ENCODE results near the gene SEC31B.

The SEC31B gene

DNA sequence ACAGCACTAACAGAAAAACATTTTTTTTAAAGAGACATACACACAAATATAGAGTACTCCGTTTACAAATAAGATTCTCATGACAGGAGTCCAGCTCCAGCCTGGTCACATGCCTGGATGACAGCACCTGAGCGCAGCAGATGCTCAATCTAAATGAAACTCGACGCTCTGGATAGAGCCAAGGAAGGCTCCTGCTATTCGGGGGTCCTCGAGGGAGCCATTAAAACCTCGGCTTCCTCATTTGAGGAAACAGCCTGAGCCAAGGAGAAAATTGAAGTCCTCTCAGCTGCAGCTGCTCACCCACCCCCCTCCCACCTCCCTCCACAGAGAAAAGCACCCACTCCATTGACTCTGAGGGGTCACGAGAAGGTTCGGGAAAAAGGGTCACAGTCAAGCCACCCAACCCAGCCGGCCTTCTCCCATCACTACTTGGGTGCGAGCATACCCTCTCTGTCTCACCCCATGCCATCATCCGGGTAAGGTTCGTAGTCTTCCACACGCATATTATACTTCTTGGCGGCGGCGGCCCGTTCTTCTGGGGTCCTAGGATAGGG, 9.3 kb upstream of the SEC31B start:
- DNase-seq (ENCODE audit: low read depth in 3 of 3, low spot score in 1 of 3): no peak

DNA sequence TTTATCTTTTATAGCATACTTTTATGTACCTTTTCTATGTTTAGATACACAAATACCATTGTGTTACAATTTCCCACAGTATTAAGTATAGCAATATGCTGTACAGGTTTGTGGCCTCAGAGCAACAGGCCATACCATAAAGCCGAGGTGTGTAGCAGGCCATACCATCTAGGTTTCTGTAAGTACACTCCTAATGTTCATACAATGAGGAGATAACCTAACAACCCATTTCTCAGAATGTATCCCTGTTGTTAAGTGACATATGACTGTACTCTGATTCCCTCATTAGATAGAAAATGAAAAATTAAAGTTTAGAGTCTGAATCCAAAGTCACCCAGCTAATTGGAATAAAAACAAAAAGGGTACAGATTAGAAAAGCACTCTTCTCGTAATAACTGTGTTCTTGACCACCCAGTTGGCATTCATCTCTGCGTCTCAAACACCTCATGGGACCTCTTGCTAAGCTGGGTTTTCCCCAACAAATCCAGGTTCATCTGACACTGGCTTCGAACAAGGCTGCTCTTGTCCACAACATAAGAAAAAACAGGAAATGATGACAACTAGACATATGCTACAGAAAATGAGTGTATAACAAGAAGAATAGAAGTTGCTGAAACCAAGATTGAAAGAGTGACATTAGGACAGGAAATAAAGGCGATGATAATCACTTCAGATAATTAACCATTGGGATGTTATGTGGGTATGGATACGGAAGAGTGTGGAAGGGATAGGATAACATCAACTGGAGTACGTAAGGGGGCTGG, 8.6 kb upstream of the SEC31B start:
- no peak for DNase-seq (ENCODE audit: low read depth in 3 of 3, low spot score in 1 of 3)

DNA sequence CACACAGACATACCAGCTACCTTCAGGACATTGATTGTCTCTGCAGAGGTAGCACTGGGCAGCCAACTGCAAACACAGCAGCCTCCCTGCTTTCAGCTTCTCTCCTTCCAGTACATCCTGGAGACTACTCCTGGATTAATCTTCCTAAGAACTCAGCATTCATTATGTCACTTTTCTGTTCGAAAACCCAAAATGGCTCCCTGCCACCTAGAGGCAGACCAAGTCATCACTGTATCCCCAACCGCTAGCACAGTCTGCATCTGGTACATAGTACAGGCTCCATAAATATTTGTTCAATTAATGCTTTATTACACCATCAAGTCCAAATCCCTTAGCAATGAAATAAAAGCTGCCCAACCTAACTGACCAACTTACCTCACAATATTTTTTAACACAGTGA, 5.0 kb upstream of the SEC31B start:
- DNase-seq (ENCODE audit: low read depth in 3 of 3, low spot score in 1 of 3): no peak

DNA sequence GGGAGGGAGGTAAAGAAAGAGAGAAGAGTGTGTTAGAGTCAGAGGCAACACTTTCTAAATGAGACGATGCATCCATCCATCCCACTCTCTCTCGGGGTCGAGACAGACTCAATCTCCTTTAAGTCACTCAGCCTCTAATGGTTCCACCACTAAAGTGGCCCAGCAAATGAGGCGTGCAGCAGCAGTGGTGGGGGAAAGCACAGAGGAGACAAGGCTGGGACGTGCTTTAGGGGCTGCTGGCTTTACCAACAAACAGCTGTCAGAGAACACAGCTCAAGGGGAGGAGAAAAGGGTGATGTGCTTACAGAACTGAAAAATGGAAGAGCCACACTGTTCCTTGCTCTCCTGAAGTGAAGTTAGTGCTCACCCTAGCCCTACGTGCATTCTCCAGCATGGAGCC, 4.5 kb upstream of the SEC31B start:
- DNase-seq (ENCODE audit: low read depth in 3 of 3, low spot score in 1 of 3): no peak

DNA sequence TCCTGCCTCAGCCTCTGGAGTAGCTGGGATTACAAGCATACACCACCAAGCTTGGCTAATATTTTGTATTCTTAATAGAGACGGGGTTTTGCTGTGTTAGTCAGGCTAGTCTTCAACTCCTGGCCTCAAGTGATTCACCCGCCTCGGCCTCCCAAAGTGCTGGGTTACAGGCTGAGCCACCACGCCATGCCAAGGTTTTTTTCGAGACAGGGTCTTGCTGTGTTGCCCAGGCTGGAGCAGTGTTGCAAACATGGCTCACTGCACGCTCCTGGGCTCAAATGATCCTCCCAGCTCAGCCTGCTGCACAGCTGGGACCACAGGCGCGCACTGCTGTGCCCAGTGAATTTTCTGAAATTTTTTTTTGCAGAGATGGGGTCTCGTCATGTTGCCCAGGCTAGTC, 3.3 kb upstream of the SEC31B start:
- no peak for DNase-seq (ENCODE audit: low read depth in 3 of 3, low spot score in 1 of 3)

DNA sequence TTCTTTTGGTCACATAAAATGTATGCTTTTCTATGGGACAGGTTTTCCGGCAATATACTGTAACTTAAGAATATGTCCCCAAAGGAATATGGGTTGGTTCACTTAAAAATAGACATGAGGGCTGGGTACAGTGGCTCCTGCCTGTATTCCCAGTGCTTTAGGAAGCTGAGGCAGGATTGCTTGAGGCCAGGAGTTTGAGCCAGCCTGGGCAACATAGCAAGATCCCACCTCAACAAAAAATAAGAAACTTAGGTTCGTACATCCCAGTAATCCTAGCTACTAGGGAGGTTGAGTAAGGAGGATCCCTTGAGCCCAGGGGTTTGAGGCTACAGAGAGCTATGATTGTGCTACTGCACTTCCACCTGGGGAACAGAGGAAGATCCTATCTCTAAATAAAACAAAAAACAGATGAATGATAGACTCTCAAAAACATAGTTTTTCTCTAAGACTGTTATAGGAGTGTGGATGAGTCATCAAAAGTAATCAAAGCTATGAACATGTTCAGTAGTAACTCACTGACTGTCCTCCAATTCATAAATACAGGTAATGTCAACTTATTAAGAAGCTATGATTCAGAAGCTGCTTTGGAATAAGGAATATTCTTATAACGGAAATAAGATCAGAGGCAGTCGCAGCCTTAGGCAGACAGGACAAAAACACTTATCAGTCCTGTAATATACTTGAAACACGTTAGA, 2.6 kb upstream of the SEC31B start:
- no peak for DNase-seq (ENCODE audit: low read depth in 3 of 3, low spot score in 1 of 3)

DNA sequence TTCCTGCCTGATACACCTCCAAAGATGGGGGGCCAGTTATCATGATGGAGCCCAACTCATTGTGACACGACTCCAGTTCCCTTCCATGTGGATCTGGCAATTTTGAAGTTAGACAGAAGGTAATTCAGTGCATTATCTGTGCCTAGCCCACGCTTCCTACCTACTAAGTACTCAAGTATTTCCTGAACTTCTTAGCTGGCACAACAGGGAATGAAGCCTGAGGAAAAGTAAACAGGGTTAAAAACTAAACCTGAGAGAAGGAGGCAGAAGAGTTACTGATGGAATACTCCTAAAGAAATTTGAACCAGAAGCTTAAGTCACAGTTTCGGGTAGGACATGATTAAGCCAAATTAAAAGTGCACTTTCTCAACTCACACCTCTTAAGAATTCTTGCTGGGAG, 1.1 kb upstream of the SEC31B start:
- no peak for DNase-seq (ENCODE audit: low read depth in 3 of 3, low spot score in 1 of 3)

DNA sequence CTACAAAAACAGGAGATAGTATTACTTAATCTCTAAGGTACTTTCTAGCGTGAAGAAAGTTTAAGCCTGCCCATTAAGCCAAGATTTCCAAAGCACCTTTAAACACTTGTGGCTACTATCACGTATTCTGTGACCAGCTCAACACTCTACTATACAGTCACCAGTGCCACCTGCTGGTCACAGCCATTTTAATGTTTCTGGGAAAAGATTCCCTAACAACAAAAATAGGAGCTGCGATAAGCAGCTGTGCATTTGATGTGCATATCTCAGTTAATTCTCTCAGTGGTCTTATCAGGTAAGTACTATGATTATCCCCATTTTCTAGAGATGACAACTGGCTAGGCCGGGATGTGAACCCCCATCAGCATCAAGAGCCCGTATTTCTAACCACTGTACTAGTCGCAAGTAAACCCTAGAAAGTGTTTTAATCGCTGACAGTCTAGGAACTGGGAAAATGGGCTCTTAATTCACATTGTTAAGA, 860 bp downstream of the SEC31B start:
- DNase-seq (ENCODE audit: low read depth in 3 of 3, low spot score in 1 of 3): peak in 1 of 3 donors; percentile 39

DNA sequence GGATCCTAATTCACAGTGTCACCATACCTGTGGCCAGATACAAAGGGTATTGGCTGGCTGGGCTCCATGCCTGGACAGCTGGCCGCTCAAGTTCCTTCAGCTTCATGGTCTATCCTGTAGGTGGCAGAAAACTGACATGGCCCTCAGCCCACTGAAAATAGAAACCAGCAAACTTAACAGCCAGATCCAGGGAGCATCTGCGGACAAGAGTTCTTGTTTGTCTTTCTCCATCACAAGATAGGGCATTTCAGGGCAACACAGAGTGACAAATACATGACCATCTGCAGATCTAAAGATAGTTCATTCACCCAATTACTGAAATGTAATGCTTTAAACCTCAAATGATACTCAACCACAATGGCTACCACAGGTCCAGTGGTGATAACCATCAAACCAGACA, 2.8 kb downstream of the SEC31B start:
- DNase-seq (ENCODE audit: low read depth in 3 of 3, low spot score in 1 of 3): no peak

DNA sequence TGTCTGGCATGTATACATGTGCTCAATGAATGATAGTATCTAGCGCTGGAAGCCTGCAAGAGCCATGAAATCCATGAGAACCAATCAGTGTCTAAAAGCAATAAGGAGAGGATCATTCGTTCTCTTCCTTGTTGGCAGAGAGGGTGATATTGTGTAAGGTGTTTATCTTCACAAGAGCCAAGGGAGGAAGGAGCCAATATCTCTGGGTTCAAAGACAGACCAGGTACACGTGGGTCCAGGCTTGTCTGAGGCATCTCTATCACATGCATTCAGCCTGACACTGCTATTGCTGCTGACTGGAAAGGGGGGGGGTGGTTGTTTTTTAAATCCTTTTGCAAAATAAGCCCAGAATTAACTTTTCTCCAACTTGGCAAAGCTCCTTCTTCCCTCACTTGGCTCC, 4.0 kb downstream of the SEC31B start:
- DNase-seq (ENCODE audit: low read depth in 3 of 3, low spot score in 1 of 3): no peak

DNA sequence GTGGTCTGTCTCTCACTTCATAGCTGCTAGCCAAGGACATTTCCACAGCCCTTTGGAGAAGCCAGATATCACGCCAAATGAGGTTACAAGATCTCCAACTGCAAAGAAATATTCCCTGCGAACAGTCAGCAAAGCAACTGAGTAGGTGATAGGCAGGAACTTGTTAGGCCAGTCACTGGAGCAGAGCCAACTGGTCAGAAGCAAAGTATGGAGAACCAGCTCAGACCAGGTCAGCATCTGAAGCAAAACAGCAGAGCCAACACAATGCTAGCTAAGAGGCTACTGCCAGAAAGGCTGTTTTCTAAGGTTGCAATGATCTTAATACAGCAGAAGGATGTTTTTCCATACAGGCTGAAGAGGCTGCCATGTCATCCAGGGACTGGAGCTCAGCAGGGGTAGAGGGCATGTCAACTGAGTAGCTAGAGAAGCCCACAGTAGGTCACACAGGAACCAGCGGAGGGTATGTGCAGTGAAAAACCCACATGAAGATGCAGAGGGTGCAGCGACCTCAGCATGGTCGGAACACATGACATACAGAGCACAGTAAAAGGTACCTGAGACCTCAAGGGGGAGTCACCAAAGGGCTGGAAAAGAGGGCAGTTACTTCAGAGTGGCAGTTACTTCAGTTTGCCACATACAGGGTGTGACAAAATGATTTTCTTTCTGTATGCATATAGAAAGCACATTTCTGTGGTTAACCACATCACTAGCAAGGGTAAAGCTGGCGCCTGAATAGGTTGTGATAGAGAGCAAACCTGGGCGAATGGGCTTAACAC, 8.9 kb downstream of the SEC31B start:
- DNase-seq (ENCODE audit: low read depth in 3 of 3, low spot score in 1 of 3): peak in 1 of 3 donors; percentile 24

DNA sequence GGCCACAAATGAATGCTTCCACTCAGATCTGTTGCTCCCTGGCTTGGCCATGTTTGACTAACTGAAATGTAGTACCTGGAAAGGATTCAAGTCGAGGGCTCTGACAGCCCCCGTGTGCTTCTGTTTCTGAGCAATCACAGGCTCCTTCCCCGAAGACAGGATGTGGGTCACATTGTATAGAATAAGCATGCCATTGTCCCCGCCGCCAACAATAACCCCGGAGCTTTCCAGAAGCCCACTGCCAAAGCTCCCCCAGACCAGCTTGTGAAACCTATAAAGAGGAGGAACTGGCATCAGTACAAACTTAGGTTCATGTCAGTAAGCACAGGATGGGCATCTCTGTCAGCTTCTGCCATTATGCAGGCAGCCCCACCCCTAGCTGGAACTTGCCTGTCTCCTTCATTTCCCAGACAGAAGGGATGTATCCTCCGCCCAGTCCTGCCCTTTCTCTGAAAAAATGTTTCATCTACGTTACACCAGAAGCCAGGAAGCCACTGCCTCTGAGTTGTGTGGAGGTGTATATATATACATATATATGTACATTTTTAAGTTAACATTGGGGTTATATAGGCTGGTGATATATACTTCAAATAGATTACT, 10.3 kb downstream of the SEC31B start:
- DNase-seq (ENCODE audit: low read depth in 3 of 3, low spot score in 1 of 3): no peak

DNA sequence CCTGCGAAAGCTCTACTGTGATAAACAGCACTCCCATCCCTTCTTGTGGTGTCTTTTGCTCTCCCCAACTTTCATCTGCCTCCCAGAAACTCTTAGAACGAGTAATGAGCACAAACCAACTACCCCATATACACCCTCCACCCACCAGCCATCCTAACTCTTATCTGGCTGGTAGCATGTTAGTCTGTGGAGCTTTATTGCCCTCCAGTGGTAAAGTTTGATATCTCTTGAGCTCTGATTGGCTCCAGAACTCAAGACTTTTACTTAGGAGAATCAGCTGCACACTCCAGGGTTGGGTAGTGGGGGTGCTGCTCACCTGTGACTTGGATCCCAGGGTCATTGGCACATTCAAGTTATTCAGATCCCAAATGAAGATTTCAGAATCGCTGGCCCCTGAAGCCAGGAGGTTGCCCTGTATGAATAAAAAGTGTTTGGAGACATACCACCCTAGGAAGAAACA, 10.9 kb downstream of the SEC31B start:
- no peak for DNase-seq (ENCODE audit: low read depth in 3 of 3, low spot score in 1 of 3)

DNA sequence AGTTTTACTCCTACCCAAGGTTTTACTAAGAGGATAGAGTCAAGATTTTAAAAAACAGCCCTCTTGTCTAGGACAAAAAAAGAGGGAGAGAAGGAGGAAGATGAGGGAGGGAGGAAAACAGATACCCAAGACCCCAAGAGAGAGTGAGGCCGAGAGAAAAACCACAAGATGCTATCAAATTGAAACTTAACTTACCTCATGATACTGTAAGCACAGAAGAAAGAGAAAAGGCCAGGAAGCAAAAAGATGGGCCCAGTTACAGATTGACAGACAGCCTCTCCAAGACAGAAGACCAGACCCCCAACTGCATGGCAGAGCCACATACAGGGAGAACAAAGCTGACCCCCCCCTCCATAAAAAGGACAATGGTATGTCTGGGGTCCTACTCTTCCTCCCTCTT, 11.4 kb downstream of the SEC31B start:
- DNase-seq (ENCODE audit: low read depth in 3 of 3, low spot score in 1 of 3): no peak

DNA sequence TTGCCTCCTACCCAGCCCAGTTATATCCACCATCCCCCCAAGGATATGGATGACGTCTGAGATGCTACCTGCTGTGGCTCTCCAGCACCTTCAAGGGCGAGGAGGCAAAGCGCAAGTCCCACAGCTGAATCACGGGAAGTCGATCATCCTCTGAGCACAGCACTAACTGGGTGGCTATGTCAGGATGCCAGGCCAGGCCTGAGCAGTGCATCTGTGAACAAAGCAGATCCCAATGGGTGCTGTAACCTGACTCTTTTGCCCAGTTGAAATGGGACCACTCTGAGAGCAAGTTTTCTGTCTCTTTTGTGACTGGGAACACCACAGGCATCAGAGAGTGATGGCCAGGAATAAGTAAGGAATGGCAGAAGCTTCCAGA, 12.3 kb downstream of the SEC31B start:
- no peak for DNase-seq (ENCODE audit: low read depth in 3 of 3, low spot score in 1 of 3)

DNA sequence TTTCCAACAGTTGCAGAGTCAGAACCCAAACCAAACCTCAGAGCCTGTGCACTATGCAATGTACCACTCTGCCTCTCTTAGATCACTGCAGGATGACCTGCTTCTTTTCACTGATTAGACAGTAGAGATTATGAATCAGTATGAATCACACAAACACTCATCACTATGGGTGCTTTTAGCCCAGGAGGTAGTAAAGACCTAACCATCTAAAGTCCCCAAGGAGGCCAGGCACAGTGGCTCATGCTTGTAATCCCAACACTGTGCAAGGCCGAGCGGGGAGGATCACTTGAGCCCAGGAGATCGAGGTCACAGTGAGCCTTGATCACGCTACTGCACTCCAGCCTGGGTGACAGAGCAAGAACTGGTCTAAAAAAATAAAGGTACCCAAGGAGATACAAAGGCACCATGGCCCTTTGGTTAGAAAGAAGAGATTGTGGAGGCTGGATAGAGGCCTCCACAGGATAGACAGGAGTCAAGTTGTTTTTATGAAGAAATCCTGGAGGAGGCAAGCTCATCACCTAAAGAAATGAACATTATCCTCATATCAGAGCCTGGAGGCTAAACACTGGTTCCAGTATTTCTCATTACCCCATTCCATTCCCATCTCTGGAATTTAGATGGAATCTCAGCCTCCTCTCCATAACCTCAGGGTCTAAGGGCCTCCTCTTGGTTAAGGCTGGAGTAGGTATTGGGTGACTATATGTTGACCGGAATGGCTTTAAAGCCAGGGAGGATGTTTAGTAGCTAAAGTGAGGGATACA, 12.9 kb downstream of the SEC31B start:
- no peak for DNase-seq (ENCODE audit: low read depth in 3 of 3, low spot score in 1 of 3)

DNA sequence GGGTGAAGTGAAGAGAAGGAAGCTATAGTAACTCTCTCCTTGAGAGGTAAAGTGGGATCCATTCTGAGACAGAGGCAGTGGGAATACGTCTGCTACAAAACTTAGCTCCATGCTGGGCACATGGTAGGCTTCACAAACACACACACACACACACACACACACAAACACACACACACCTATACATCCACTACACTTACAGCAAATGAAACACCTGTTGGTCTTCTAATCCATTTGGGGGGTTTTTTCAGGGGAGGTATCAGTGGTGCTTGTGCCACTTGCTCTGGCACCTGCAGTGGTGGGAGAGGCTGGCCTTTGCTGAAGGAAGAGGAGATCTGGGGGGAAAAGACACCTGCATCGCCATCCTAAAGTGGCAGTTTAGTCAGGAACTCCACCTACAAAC, 14.5 kb downstream of the SEC31B start:
- no peak for DNase-seq (ENCODE audit: low read depth in 3 of 3, low spot score in 1 of 3)

DNA sequence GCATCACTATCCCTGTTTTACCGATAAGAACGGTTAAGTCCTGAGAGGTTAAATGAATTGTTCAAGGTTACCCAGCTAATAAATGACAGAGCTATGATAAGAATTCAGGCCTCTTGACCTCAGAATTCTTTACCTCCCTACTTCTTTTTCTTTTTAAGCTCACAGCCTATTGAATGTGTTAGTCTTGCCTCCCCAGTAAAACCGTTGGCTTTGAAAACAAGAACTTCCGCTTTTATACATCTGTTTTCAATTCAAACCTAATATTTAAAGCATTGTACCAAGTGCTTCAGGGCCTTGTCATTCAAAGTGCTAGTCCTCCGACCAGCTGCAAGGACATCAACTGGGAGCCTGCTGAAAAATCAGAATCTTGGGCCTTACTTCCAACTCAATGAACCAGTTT, 15.6 kb downstream of the SEC31B start:
- DNase-seq (ENCODE audit: low read depth in 3 of 3, low spot score in 1 of 3): no peak

DNA sequence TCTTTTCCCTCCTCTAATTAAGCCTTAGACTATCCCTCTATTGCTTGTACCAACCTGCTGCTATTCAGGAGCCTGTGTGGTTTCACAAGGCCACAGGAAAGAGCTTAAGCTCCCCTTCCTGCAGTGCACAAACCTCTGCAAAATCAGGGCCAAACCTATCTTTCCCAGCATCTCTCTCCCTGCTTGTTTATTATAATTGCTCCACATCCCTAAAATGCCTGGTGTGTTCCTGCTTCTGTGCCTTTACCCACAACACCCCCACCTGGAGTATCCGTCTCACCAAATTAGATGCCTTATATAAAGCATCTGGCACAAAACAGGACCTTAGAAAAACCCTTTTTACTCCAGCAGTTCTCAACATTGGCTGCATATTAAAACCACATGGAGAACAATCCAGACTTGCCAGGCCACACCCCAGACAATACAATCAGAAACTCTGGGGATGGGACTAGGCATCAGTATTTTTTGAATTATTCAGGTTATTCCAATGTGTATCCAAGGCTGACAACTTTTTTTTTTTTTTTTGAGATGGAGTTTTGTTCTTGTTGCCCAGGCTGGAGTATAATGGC, 16.7 kb downstream of the SEC31B start:
- no peak for DNase-seq (ENCODE audit: low read depth in 3 of 3, low spot score in 1 of 3)

DNA sequence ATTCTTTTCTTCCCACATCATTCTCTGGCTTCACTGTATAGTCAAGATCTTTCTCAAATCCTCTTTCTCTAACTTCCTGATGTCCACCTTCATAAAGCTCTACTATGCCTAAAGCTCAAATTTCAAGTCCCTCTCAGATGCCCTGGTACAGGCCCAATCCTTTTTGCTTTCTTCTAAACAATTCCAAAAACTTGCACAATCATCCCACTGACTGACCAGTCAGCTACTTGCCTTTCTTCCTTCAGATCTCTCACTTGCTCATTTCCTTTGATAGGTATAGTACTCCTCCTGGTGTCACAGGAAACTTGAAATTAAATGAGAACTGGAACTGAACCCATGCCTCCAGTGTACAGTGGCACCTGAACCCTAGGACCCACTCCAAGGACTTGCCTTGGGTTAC, 18.2 kb downstream of the SEC31B start:
- DNase-seq (ENCODE audit: low read depth in 3 of 3, low spot score in 1 of 3): no peak
